GM21526 (cell line): ENCODE data around the gene OR4C12.
"Not testable (repeated sequence)": the region's sequence is repeated elsewhere in the genome, so short reads cannot be mapped to it uniquely, and the experiment has no call there.

ENCODE experiments used
- ATAC-seq: cut with Tn5 transposase; IDR thresholded peaks from one replicate; pipeline ENCODE4 v1.9.1; 2021; ENCODE audit warnings: moderate library complexity; ENCODE audit not compliant: unreplicated experiment, low FRiP score

Gene OR4C12

GRCh38 chr11:49982435-49982834, at the start of gene OR4C12:
Gene OR4C12, minus strand, starts transcription at chr11:49982535. Its CDS starts 34 bp downstream, at chr11:49982501.
- not testable (repeated sequence) for ATAC-seq

- no peak for ATAC-seq
These were observed 47.9 kb upstream of the OR4C12 start for GRCh38 chr11:50030193-50030592.

DNA sequence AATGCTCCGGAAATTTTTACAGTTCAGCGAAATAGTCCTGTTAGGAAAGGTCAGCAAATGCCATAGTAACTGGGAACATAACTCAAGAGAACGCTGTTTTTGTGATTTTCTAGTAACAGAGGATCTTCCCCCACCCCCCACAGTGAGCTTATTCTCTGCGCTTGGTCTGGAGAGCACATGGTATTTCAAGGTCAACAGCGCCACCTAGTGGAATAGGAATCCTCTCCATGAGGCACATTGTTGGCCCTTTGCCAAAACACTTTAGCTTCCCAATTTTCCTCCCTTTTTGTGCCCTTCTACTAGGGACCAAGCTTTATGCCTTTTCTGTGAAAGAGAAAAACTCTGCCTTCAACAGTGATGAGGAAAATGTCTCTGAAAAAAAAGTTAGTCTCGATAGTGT, 13.2 kb upstream of the OR4C12 start:
- no peak for ATAC-seq

- ATAC-seq = not testable (repeated sequence)
These were observed 8.9 kb downstream of the OR4C12 start for GRCh38 chr11:49973439-49973838.

DNA sequence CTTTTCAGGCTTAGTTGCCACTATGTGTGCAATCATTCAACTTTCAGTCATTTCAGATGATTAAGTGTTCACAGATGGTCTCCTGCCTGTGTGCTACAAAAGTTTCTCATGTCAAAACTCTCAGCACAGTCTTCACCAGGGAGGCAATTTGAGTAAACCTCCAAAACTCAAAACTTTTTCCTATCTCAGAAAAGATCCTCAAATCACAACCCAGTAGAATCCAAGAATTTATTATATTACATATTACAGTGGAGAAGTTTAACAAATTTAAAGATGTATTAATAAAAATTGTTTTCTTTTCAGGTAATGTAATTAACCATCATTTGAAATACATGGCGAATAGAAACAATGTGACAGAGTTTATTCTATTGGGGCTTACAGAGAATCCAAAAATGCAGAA, 30.2 kb downstream of the OR4C12 start, which contains the start of gene OR4C13:
TSS of gene OR4C13 (plus strand) at position 301 of the 400 bp plus-strand sequence. CDS start at position 333, 32 bp downstream.
- no peak for ATAC-seq

GRCh38 chr11:49948701-49949100, 33.6 kb downstream of the OR4C12 start:
- ATAC-seq = not testable (repeated sequence)
